GM18502 (cell line): ENCODE data around the gene ECI1.

Experiments used
- ATAC-seq: cut with Tn5 transposase; IDR thresholded peaks from one replicate; pipeline ENCODE4 v1.9.1; 2021; ENCODE audit warnings: mild to moderate bottlenecking; ENCODE audit not compliant: unreplicated experiment, poor library complexity

The ECI1 gene

GRCh38 chr16:2251296-2252111 lies at the start of gene ECI1:
ECI1 (minus strand) TSS chr16:2251587; CDS start chr16:2251566, 21 bp downstream.
- ATAC-seq, result peak; percentile 89

- ATAC-seq, result no peak
Measured at GRCh38 chr16:2299915-2300192, 48.5 kb upstream of the ECI1 start.

GRCh38 chr16:2299121-2299914 lies 47.9 kb upstream of the ECI1 start:
- no peak for ATAC-seq

GRCh38 chr16:2298621-2299020 lies 47.2 kb upstream of the ECI1 start:
- no peak for ATAC-seq

- ATAC-seq, result no peak
Measured at GRCh38 chr16:2297506-2297860, 46.1 kb upstream of the ECI1 start.

- no peak for ATAC-seq
Measured at GRCh38 chr16:2296661-2297505, 45.5 kb upstream of the ECI1 start.

- ATAC-seq, result no peak
Measured at GRCh38 chr16:2295056-2295798, 43.8 kb upstream of the ECI1 start.

- no peak for ATAC-seq
Measured at GRCh38 chr16:2292221-2292620, 40.8 kb upstream of the ECI1 start.

GRCh38 chr16:2289282-2289681 lies 37.9 kb upstream of the ECI1 start:
- ATAC-seq, result no peak

- no peak for ATAC-seq
Measured at GRCh38 chr16:2288726-2289125, 37.3 kb upstream of the ECI1 start.

GRCh38 chr16:2287916-2288547 lies 36.6 kb upstream of the ECI1 start:
- ATAC-seq, result no peak

- ATAC-seq, result no peak
Measured at GRCh38 chr16:2286550-2286949, 35.2 kb upstream of the ECI1 start.

- no peak for ATAC-seq
Measured at GRCh38 chr16:2285731-2286191, 34.4 kb upstream of the ECI1 start.

GRCh38 chr16:2284797-2285576 lies 33.6 kb upstream of the ECI1 start:
- ATAC-seq, result no peak

GRCh38 chr16:2284001-2284770 lies 32.8 kb upstream of the ECI1 start:
- ATAC-seq, result no peak

- no peak for ATAC-seq
Measured at GRCh38 chr16:2282866-2283555, 31.6 kb upstream of the ECI1 start.

GRCh38 chr16:2282262-2282661 lies 30.9 kb upstream of the ECI1 start:
- ATAC-seq, result no peak
